LNCAP (cell line): ENCODE measurements around the gene CHMP5.

Experiments used
- TF ChIP-seq, protein P1 (sequence below): fragments of 450-650 bp; IDR thresholded peaks from 2 replicates; pipeline ENCODE4 v1.5.1; 2017; ENCODE audit warnings: mild to moderate bottlenecking

The CHMP5 gene

GRCh38 chr9:33270146-33270545 is 5.3 kb downstream of the CHMP5 start:
- TF ChIP-seq, protein P1, sequence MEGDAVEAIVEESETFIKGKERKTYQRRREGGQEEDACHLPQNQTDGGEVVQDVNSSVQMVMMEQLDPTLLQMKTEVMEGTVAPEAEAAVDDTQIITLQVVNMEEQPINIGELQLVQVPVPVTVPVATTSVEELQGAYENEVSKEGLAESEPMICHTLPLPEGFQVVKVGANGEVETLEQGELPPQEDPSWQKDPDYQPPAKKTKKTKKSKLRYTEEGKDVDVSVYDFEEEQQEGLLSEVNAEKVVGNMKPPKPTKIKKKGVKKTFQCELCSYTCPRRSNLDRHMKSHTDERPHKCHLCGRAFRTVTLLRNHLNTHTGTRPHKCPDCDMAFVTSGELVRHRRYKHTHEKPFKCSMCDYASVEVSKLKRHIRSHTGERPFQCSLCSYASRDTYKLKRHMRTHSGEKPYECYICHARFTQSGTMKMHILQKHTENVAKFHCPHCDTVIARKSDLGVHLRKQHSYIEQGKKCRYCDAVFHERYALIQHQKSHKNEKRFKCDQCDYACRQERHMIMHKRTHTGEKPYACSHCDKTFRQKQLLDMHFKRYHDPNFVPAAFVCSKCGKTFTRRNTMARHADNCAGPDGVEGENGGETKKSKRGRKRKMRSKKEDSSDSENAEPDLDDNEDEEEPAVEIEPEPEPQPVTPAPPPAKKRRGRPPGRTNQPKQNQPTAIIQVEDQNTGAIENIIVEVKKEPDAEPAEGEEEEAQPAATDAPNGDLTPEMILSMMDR = no peak

- TF ChIP-seq, protein P1 = no peak
These were observed 7.2 kb downstream of the CHMP5 start for GRCh38 chr9:33272061-33272460.

- TF ChIP-seq, protein P1 = no peak
These were observed 8.6 kb downstream of the CHMP5 start for GRCh38 chr9:33273266-33273971.

DNA sequence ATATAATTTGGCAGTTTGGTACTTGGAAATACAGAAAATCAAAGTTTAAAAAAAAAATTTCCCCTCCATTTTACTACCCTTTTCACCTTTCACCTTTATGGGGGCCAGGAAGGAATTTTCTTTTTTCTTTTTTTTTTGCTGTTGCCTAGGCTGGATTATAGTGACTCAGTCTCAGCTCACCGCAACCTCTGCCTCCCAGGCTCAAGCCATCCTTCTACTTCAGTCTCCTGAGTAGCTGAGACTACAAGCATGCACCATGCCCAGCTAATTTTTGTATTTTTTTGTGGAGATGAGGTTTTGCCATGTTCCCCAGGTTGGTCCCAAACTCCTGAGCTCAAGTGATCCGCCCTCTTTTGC is 9.1 kb downstream of the CHMP5 start:
- TF ChIP-seq, protein P1 = no peak

DNA sequence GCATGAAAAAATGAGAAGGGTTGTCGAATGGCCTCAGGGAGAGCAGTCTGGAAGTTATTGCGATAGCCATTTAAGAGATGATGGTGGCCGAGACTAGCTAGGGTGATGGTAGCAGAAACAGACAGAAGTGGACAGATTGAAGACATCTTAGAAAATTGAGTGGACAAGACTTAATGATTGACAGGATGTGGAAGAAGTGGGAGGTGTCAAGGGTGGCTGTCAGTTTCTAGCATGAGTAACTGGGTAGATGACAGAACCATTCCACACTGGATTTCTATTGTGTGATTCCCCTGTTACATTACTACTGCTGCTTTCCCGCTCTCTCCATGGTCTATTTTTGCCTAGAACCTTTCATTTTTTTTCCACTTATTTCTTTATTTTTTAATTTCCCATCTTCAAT is 12.6 kb downstream of the CHMP5 start:
- TF ChIP-seq, protein P1 = no peak

DNA sequence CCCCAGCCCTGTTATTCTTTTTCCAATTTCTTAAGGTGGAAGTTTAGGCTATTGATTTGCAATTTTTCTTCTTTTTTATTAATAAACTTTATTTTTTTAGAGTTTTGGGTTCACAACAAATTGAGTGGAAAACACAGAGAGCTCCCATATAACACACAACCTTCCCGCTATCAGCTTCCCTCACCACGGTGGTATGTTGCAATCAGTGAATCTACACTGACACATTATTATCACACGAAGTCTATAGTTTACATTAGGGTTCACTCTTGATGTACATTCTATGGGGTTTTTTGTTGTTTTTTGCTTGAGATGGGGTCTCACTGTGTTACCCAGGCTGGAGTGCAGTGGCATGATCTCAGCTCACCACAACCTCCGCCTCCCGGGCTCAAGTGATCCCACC is 20.7 kb downstream of the CHMP5 start:
- TF ChIP-seq, protein P1 = no peak

GRCh38 chr9:33287087-33287490 is 22.2 kb downstream of the CHMP5 start:
- TF ChIP-seq, protein P1 = peak; percentile 83

DNA sequence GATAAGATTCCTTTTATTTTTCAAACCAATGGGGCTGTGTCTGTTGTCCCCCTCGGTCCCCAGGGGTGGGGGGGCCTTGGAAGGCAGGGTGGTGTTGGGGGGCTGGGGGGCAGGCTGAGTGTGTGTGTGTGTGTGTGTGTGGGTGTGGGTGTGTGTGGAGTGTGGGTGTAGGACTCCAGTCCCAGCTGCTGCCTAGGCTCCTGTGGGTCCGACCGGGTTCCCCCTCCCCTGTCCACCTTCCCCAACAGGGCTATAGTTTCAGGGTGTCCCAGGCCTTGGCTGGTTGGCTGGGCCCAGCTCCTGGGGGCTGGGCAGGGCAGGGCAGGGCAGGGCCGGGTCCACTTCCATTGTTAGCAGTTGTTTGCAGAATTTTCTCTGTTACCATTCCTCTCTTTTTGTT is 23.4 kb downstream of the CHMP5 start:
- TF ChIP-seq, protein P1 = no peak
